HEK293 (cell line): ENCODE data around the gene STEEP1.

Experiments
- CTCF ChIA-PET: fragments of 350-600 bp; formaldehyde crosslinking; extraction: SDS; loops from one replicate; lab custom pipeline; 2021; ENCODE audit warnings: antibody characterized with exemption; lab: Yijun Ruan, JAX
- POLR2A ChIA-PET: fragments of 300-600 bp; formaldehyde crosslinking; extraction: SDS; loops from one replicate; lab custom pipeline; 2020; ENCODE audit warnings: antibody characterized with exemption, inconsistent platforms; lab: Yijun Ruan, JAX
- H3K27ac ChIP-seq: fragments of 200-500 bp; sonication (Bioruptor generic); 2 replicates; pipeline ENCODE4 v1.5.1; 2014; ENCODE audit warnings: low read depth, low read length, control low read depth, inconsistent platforms; ENCODE audit errors: extremely low read depth
- H3K36me3 ChIP-seq, 2 experiments: fragments of 200-500 bp in 1 of 2; sonication (Bioruptor generic) in 1 of 2; 1 replicate in 1 of 2; 2 replicates in 1 of 2; pipeline ENCODE4 v1.5.1; 2014 to 2017; ENCODE audit warnings: inconsistent platforms in 2 of 2, low read length in 2 of 2; ENCODE audit not compliant: control insufficient read depth in 2 of 2, insufficient read depth in 1 of 2
- H3K4me1 ChIP-seq: fragments of 200-500 bp; sonication (Bioruptor generic); 2 replicates; pipeline ENCODE4 v1.5.1; 2014; ENCODE audit warnings: mild to moderate bottlenecking, low read length, inconsistent platforms; ENCODE audit not compliant: control insufficient read depth, insufficient read depth
- H3K4me3 ChIP-seq: 2 replicates; pipeline ENCODE4 v1.5.1; 2011; ENCODE audit warnings: low read depth, mild to moderate bottlenecking, control low read depth, low read length, moderate library complexity
- H3K9me3 ChIP-seq: fragments of 200-500 bp; sonication (Bioruptor generic); 2 replicates; pipeline ENCODE4 v1.5.1; 2014; ENCODE audit warnings: low read depth, low read length, inconsistent platforms; ENCODE audit not compliant: control insufficient read depth, insufficient read depth
- BCL11B ChIP-seq: fragments of 450-650 bp; formaldehyde crosslinking; IDR thresholded peaks from 2 replicates; pipeline ENCODE4 v1.5.1; 2016; ENCODE audit warnings: low read depth, missing biosample characterization, missing genetic modification characterization
- GLIS1 ChIP-seq: fragments of 450-650 bp; formaldehyde crosslinking; IDR thresholded peaks from 2 replicates; pipeline ENCODE4 v1.5.1; 2016; ENCODE audit warnings: missing biosample characterization, missing genetic modification characterization
- KLF16 ChIP-seq: fragments of 450-650 bp; formaldehyde crosslinking; IDR thresholded peaks from 2 replicates; pipeline ENCODE4 v1.5.1; 2017; ENCODE audit warnings: missing biosample characterization, missing genetic modification characterization
- MZF1 ChIP-seq: fragments of 450-650 bp; formaldehyde crosslinking; IDR thresholded peaks from 2 replicates; pipeline ENCODE4 v1.5.1; 2017; ENCODE audit warnings: missing biosample characterization, missing genetic modification characterization, borderline replicate concordance
- WT1 ChIP-seq: fragments of 450-650 bp; formaldehyde crosslinking; IDR thresholded peaks from 2 replicates; pipeline ENCODE4 v1.5.1; 2016; ENCODE audit warnings: missing biosample characterization, missing genetic modification characterization
- ZBTB21 ChIP-seq: fragments of 450-650 bp; formaldehyde crosslinking; IDR thresholded peaks from 2 replicates; pipeline ENCODE4 v1.5.1; 2017; ENCODE audit warnings: missing biosample characterization, missing genetic modification characterization
- ZIC2 ChIP-seq: fragments of 450-650 bp; formaldehyde crosslinking; IDR thresholded peaks from 2 replicates; pipeline ENCODE4 v1.5.1; 2016; ENCODE audit warnings: missing biosample characterization, missing genetic modification characterization
- ZNF184 ChIP-seq: fragments of 450-650 bp; IDR thresholded peaks from 2 replicates; pipeline ENCODE4 v1.5.1; 2018; ENCODE audit warnings: missing biosample characterization, mild to moderate bottlenecking, missing genetic modification characterization
- ZNF211 ChIP-seq: fragments of 450-650 bp; formaldehyde crosslinking; IDR thresholded peaks from 2 replicates; pipeline ENCODE4 v1.5.1; 2016; ENCODE audit warnings: low read depth, missing biosample characterization, missing genetic modification characterization
- ZNF292 ChIP-seq: fragments of 450-650 bp; formaldehyde crosslinking; IDR thresholded peaks from 2 replicates; pipeline ENCODE4 v1.5.1; 2016; ENCODE audit warnings: low read depth, missing biosample characterization, missing genetic modification characterization, borderline replicate concordance
- ZNF341 ChIP-seq: fragments of 450-650 bp; formaldehyde crosslinking; IDR thresholded peaks from 2 replicates; pipeline ENCODE4; 2016; ENCODE audit warnings: low read depth, missing biosample characterization, missing genetic modification characterization
- ZNF416 ChIP-seq: fragments of 450-650 bp; formaldehyde crosslinking; IDR thresholded peaks from 2 replicates; pipeline ENCODE4 v1.5.1; 2016; ENCODE audit warnings: missing biosample characterization, missing genetic modification characterization
- ZNF521 ChIP-seq: fragments of 450-650 bp; formaldehyde crosslinking; IDR thresholded peaks from 2 replicates; pipeline ENCODE4 v1.5.1; 2017; ENCODE audit warnings: missing biosample characterization, mild to moderate bottlenecking, missing genetic modification characterization
- ZNF561 ChIP-seq: fragments of 450-650 bp; IDR thresholded peaks from 2 replicates; pipeline ENCODE4 v1.5.1; 2018; ENCODE audit warnings: missing biosample characterization, missing genetic modification characterization, borderline replicate concordance
- ZNF621 ChIP-seq: fragments of 450-650 bp; formaldehyde crosslinking; IDR thresholded peaks from 2 replicates; pipeline ENCODE4 v1.5.1; 2017; ENCODE audit warnings: missing biosample characterization, missing genetic modification characterization
- ZNF624 ChIP-seq: fragments of 450-650 bp; formaldehyde crosslinking; IDR thresholded peaks from 2 replicates; pipeline ENCODE4 v1.5.1; 2017; ENCODE audit warnings: missing biosample characterization, missing genetic modification characterization
- ZNF768 ChIP-seq: fragments of 450-650 bp; formaldehyde crosslinking; IDR thresholded peaks from 2 replicates; pipeline ENCODE4 v1.5.1; 2018; ENCODE audit warnings: missing biosample characterization, mild to moderate bottlenecking, missing genetic modification characterization
- ZSCAN23 ChIP-seq: fragments of 450-650 bp; formaldehyde crosslinking; IDR thresholded peaks from 2 replicates; pipeline ENCODE4 v1.5.1; 2016; ENCODE audit warnings: missing biosample characterization, missing genetic modification characterization
- TF ChIP-seq, protein P1 (sequence below): fragments of 450-650 bp; formaldehyde crosslinking; IDR thresholded peaks from 2 replicates; pipeline ENCODE4 v1.5.1; 2016; ENCODE audit warnings: missing biosample characterization, missing genetic modification characterization
- TF ChIP-seq, protein P2 (sequence below): fragments of 450-650 bp; formaldehyde crosslinking; IDR thresholded peaks from 2 replicates; pipeline ENCODE4 v1.5.1; 2016; ENCODE audit warnings: missing biosample characterization, missing genetic modification characterization
- TF ChIP-seq, protein P3 (sequence below): fragments of 450-650 bp; formaldehyde crosslinking; IDR thresholded peaks from 2 replicates; pipeline ENCODE4 v1.5.1; 2017; ENCODE audit warnings: missing biosample characterization, missing genetic modification characterization

STEEP1 gene

GRCh38 chrX:119541188-119541587 is 24.0 kb downstream of the STEEP1 start:
- no peak for TF ChIP-seq KLF16 (tag by site-specific recombination)
- TF ChIP-seq ZNF292 (tag by site-specific recombination) = no peak
- no peak for TF ChIP-seq ZBTB21 (tag by site-specific recombination)
- no peak for TF ChIP-seq ZSCAN23 (tag by site-specific recombination)
- TF ChIP-seq ZIC2 (tag by site-specific recombination) = no peak
- no peak for TF ChIP-seq ZNF624 (tag by site-specific recombination)
- TF ChIP-seq, protein P1, sequence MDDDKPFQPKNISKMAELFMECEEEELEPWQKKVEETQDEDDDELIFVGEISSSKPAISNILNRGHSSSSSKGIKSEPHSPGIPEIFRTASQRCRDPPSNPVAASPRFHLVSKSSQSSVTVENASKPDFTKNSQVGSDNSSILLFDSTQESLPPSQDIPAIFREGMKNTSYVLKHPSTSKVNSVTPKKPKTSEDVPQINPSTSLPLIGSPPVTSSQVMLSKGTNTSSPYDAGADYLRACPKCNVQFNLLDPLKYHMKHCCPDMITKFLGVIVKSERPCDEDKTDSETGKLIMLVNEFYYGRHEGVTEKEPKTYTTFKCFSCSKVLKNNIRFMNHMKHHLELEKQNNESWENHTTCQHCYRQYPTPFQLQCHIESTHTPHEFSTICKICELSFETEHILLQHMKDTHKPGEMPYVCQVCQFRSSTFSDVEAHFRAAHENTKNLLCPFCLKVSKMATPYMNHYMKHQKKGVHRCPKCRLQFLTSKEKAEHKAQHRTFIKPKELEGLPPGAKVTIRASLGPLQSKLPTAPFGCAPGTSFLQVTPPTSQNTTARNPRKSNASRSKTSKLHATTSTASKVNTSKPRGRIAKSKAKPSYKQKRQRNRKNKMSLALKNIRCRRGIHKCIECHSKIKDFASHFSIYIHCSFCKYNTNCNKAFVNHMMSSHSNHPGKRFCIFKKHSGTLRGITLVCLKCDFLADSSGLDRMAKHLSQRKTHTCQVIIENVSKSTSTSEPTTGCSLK (tag by site-specific recombination) = no peak
- TF ChIP-seq ZNF211 (tag by site-specific recombination) = no peak
- TF ChIP-seq GLIS1 = no peak
- TF ChIP-seq ZNF184 (tag by site-specific recombination) = no peak
- no peak for TF ChIP-seq ZNF521 (tag by site-specific recombination)
- TF ChIP-seq ZNF621 (tag by site-specific recombination) = no peak
- TF ChIP-seq ZNF341 (tag by site-specific recombination) = no peak
- TF ChIP-seq ZNF561 = no peak
- TF ChIP-seq, protein P2, sequence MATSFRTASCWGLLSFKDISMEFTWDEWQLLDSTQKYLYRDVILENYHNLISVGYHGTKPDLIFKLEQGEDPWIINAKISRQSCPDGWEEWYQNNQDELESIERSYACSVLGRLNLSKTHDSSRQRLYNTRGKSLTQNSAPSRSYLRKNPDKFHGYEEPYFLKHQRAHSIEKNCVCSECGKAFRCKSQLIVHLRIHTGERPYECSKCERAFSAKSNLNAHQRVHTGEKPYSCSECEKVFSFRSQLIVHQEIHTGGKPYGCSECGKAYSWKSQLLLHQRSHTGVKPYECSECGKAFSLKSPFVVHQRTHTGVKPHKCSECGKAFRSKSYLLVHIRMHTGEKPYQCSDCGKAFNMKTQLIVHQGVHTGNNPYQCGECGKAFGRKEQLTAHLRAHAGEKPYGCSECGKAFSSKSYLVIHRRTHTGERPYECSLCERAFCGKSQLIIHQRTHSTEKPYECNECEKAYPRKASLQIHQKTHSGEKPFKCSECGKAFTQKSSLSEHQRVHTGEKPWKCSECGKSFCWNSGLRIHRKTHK (tag by site-specific recombination) = no peak
- TF ChIP-seq MZF1 = no peak
- Histone ChIP-seq H3K4me1 (no peaks in the 10 kb centered on the region), H3K4me3 (no peak overlapping the region), H3K27ac (no peak overlapping the region), H3K9me3 (no peaks in the 10 kb centered on the region), H3K36me3 (peaks cover 0 to 17% of the 10 kb centered on the region in 2 experiments; a peak in 2 of 3 replicates)
- CTCF ChIA-PET = interaction anchor here (0.7 kb wide), 1 partner anchor 291 kb away, joined by 3 read pairs; no protein-coding TSS in a partner anchor
- POLR2A ChIA-PET = interaction anchor here (0.6 kb wide), 1 partner anchor 130 kb away, joined by 4 read pairs; no protein-coding TSS in a partner anchor

DNA sequence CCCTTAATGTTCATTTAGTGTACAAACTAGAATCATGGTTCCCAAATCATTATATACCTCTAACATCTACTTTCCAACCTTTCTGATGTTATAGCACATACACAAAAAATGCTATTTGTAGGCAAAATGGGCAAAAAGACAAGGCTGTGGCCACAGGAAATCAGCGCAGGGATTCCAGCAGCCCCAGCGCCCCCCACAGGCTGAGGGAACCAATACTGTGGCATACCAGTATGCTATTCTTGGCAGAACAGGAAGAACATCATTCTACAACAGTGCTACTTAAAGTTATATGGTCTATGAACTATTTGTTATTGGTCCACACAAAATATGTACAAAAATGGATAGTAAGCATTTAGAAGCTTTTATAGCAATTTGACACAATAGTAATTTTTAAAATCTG is 25.3 kb downstream of the STEEP1 start:
- H3K27ac ChIP-seq = no peak overlapping the region
- TF ChIP-seq ZNF768 = no peak
- no peak for TF ChIP-seq WT1 (tag by site-specific recombination)
- no peak for TF ChIP-seq BCL11B (tag by site-specific recombination)
- TF ChIP-seq, protein P3, sequence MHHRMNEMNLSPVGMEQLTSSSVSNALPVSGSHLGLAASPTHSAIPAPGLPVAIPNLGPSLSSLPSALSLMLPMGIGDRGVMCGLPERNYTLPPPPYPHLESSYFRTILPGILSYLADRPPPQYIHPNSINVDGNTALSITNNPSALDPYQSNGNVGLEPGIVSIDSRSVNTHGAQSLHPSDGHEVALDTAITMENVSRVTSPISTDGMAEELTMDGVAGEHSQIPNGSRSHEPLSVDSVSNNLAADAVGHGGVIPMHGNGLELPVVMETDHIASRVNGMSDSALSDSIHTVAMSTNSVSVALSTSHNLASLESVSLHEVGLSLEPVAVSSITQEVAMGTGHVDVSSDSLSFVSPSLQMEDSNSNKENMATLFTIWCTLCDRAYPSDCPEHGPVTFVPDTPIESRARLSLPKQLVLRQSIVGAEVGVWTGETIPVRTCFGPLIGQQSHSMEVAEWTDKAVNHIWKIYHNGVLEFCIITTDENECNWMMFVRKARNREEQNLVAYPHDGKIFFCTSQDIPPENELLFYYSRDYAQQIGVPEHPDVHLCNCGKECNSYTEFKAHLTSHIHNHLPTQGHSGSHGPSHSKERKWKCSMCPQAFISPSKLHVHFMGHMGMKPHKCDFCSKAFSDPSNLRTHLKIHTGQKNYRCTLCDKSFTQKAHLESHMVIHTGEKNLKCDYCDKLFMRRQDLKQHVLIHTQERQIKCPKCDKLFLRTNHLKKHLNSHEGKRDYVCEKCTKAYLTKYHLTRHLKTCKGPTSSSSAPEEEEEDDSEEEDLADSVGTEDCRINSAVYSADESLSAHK (tag by site-specific recombination) = no peak
- no peak for TF ChIP-seq ZNF416
- CTCF ChIA-PET = interaction anchor here (0.7 to 1.2 kb wide), 2 partner anchors 13 to 27 kb away, joined by 3 to 4 read pairs; no protein-coding TSS in a partner anchor
- no peak overlapping the region for H3K4me3 ChIP-seq
- H3K36me3 ChIP-seq = peaks cover 0 to 17% of the 10 kb centered on the region in 2 experiments; a peak in 2 of 3 replicates
- POLR2A ChIA-PET = no interaction called here
- no peaks in the 10 kb centered on the region for H3K9me3 ChIP-seq
- H3K4me1 ChIP-seq = no peaks in the 10 kb centered on the region
